ENCODE results near the gene SLC28A3.

Gene SLC28A3

DNA sequence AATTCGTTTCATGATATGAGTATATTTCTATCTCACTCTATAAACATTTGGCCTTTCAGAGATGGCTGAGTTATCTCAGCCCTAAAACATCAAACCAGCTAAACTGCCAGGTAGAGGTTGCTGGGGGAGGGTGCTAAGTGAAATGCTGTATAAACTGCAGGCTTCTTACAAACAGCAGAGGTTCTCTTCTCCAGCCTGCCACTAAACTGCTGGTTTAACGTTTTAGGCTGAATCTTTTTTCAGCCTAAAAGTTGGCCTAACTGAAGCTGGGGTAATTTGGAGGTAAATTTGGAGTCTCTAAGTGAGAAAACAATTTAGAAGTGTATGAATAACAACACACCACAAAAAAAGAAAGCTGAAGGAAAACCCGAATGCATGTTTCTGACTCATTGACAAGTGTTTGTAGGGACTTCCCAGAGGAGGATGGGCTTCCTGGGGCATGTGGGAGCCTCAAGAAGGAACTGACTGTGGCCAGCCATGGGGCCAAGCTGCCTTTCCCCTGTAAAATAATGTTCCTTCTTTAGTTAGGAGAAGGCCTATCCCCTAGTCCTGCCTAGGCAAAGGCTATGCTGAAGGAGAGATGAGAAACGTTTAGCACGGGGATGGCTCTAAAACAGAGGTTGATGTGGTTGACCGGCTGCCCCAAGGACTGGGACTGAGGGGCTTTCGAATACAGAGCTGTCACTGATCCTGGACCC, 44.3 kb downstream of the SLC28A3 start:
- peak; percentile 54 for DNase-seq

DNA sequence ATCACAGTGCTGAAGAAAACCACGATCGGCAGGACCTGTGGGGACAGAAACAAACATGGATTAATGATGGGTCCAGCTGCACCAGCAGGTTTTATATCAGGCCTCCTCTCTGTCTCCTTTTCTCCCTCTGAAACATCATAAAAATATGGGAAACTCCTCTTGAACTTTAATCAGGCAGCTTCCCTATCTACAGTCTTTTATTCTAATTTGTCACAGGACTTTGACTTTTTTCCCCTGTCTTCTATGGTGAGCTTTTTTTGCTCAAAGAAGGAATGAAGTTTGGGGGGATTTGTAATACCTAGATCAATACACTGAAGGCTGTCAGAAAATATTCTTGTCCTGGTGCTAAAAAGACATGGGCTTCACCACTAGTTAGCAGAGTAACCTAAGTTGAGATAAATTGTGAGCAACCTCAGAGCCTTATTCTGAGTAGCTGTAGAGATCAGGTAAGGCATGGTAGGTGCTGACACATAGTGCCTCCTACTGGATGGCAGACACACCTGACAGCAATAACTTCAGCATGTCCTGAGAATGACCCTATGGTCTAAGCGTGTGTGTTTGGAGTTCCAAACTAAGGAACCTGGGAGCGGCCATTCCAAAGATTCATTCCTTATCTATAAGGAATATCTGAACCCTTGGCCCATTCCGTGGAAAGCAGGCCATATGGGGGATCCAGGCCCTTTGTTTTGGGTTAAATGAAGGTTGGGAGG, 46.2 kb downstream of the SLC28A3 start:
- DNase-seq, result no peak

DNA sequence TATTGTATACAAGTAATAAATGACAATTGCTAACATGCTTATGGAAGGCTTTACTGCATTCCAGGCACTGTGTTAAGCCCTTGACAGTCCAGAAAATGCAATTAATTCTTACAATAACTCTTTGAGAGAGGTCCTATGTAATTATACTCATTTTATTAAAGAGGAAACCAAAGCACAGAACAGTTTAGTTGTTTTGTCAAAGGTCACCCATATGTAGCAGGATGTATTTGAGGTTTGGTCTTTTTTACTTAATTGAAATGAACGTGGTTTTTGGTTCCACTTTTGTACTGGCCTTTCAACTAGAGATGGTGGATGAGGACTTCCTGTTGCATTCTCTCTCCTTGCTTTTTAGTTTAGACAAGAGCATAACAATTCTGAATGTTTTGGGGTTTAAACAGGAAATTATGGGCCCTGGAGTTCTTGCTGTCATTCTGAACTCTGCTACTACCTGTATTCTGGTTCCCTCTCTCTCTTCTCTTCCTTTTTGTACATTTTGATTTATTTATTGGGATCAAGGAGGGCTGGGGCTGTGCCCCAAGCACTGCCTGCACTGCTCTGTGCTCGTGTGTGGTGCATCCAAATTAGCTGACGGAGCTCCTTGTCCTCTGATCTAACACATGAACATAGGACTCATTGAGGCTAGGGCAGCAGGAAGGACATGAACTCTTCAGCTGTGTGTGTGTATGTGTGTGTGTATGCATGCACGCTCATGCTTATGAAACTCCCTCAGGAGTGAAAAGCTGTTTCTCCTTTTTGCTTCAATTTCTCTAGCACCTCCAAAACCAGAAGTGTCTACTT, 47.4 kb downstream of the SLC28A3 start:
- DNase-seq, result no peak

- DNase-seq, result no peak
Measured at GRCh38 chr9:84285381-84285780, 55.2 kb downstream of the SLC28A3 start.

DNA sequence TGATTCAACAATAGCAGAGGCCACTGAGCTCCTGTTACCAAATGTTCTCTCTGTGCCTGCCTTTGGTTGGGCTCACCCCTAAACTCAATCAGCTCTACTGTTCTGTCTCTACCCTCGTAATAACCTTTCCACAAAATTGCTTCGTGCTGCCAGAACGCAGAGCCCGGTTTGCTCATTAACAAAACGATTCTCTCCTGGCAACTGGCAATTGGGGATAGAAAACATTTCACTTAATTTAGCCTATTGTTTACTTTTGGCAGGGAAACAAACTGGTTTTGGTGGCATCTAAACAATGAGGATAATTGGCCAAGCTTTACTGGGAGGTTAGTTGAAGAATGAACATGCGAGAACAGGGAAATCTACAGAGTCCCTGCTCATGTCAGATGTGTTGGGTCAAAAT, 56.6 kb downstream of the SLC28A3 start:
- no peak for DNase-seq

DNA sequence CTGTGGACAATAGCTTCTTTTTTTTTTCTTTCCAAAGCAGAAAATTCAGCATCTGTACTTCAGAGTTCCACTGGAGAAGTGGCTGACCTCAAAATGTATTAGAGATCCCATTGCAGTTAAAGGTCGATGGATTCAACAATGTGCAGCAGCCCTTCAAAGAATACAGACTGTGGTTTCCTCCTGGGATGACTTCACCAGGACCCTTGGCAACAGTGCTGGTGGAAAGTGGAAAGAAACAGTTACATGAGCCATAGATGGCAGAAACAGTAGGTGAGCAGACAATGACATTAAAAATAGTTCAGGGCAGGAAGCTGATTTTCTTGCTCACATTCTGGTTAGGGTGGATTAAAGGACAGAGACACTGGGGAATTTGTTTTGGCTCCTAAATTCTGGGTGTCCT, 62.4 kb downstream of the SLC28A3 start:
- no peak for DNase-seq

GRCh38 chr9:84277646-84278045, 62.9 kb downstream of the SLC28A3 start:
- DNase-seq, result no peak

GRCh38 chr9:84276741-84277140, 63.8 kb downstream of the SLC28A3 start:
- no peak for DNase-seq

DNA sequence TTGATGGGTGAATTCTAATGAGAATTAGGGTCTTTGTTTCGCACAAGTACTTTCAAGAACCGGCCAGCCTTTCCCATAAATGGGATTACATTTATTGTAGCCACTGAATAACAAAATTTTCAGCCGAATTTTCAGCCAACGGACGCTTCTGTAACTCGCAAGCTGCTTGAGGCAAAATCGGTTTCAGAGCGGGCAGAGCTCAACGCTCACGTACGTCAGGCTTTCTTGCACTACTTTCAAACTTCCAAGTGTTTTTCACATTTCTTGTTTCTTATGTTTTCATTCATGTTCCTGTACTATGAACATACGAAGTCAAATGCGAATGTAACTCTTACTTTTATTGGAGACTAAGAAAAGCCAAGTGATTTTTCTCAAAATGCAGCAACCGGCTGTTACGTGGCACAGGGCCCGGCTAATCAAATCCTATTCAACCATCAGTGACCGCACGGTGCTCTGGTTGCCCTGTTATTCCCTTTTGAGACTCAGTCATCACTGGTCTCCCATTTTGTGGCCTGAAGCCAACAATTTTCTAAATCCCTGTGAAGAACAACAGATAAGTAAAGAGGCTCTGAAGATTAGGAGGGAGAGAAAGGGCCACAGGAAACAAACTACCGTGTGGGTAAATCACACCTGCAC, 68.5 kb downstream of the SLC28A3 start:
- no peak for DNase-seq

DNA sequence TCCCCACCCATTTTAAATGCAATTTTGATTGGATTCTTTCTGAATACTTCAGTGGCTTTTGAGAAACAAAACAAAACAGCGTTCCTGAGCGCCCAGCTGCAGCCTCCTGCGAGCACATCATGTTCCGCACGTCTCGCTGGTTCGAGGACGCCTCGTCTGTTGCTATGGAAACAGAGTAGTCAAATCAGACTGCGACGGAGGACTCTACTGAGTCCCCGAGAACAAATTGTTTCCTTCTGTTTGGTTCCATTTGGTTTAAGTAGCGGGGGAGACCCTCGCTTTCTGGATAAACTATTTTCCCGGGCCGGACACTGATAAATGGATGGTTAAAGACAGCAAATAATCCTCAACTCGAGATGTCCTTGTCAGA, 69.0 kb downstream of the SLC28A3 start:
- DNase-seq, result peak; percentile 29

GRCh38 chr9:84270847-84271530, 69.6 kb downstream of the SLC28A3 start:
- no peak for DNase-seq

DNA sequence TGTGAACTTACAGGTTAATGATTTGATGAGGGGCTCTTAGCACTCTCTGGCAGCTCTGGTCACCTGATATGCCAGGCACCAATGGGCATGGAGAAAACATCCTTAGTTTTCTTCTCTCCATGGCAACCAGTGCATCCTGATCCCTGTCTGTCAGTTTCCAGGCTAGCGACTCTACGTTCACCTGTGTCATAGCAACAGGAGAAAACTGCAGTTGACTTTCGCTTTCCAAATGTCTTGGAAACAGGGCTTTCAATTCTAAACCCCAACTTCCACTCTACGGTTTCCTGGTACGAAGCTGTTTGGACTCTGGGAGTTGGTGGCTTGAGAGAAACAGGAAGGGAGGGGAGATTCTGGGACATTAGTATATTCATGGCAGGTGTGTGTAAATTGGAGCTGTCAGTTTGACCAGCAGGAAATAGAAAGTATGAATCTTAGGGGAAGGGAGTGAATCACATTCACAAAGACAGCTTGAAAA, 74.4 kb downstream of the SLC28A3 start:
- DNase-seq, result no peak

GRCh38 chr9:84264307-84265029, 76.1 kb downstream of the SLC28A3 start:
- DNase-seq, result no peak

GRCh38 chr9:84261070-84261746, 79.3 kb downstream of the SLC28A3 start:
- peak; percentile 49 for DNase-seq

- no peak for DNase-seq
Measured at GRCh38 chr9:84258371-84258770, 82.2 kb downstream of the SLC28A3 start.

GRCh38 chr9:84255696-84256095, 84.9 kb downstream of the SLC28A3 start:
- no peak for DNase-seq

DNA sequence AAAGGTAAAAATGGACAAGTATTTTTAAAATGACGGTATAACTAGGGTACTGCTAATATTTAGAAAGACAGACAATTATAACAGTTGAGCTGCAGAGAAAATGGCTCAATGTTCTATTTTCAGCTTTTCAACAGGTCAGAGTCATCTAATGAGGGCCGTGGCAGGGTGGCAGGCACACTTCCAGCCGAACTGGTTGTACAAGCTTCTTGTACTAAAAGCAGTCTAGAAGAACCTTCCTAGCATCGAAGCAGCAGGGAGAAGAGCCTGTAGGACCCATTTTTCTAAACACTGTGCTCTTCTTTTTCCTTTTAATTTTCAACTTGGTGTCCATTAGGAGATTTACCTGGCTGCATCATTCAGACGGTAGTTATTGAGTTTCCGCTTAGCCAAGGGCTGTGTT, 85.6 kb downstream of the SLC28A3 start:
- no peak for DNase-seq

- no peak for DNase-seq
Measured at GRCh38 chr9:84251921-84252320, 88.6 kb downstream of the SLC28A3 start.

DNA sequence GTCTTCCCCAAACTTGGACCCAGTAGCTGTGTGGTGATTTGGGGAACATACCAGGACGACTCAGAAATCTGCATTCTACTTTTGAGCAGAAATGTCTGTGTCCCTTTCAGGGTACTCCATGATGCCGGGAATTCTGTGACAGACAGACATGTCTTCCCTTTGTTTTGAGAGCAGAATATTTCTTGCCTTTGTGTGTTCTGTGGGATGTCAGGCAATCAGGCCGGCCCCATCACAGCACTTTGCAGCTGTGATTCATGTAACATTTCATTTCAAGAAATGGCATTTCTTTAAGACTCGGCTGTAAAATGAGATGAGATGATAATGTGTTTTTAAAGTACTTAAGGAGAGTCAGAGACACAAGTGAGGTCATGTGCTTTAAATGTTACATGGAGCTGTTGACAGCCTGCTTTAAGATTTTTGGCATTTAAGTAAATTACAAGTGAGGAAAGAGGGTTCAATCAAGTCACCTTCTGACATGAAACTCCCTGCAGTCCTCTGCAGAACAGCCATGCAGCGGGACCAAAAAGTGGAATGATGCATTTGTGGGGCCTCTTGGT, 98.7 kb downstream of the SLC28A3 start:
- DNase-seq, result no peak

- no peak for DNase-seq
Measured at GRCh38 chr9:84239343-84239742, 101.2 kb downstream of the SLC28A3 start.

DNA sequence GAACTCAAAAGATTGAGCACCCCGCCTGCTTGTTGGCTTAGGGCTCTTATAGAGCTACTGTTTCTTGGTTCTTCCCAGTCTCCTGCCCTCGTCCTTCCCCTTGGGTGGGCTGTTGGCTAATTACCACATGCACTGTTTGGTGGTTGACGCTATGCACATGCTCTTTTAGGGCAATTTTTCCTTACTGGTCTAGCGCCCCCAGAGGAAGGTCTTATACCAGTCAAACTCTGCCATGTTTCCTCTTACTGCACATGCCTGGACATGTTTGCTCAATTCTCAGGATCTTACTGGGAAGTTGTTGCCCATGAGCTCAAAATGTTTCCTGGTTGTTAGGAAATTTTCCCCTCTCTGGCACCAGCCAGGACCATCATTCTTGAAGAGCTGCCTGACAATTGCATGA, 101.9 kb downstream of the SLC28A3 start:
- DNase-seq, result no peak

All from stimulated activated CD4-positive, alpha-beta T cell treated with anti-CD3 and anti-CD28 coated beads, Interleukin-4, amount 100 ng/mL, for 1 hour (primary cell).